ENCODE measurements around the gene GPR143. TPM values are rescaled to one million over a fixed set of nuclear protein-coding genes. Genes with fewer than 3 reads are reported as not detected.

Gene GPR143
- total and polyA plus RNA-seq, 12 donors, result 0.27 to 2.2 (median 1.3) TPM

GRCh38 chrX:9717376-9717775 is 48.3 kb downstream of the GPR143 start:
- peaks cover 0 to 6% of the 10 kb centered on the region in 2 donors for H3K36me3 ChIP-seq (replicated peaks in 1 of 2)
- intact Hi-C loops (cut with DNase I), result loop anchor here in 1 of 2 donors (10.0 kb wide), 1 partner anchor 253 kb away; the partner anchor contains the start of gene TBL1X

GRCh38 chrX:9710332-9710731 is 55.3 kb downstream of the GPR143 start:
- TF ChIP-seq POLR2A (IDR thresholded peaks at IDR 0.05) (no peak), CTCF (IDR thresholded peaks at IDR 0.05) (no peak)
- Histone ChIP-seq H3K27ac (no peak overlapping the region), H3K36me3 (replicated peaks in 1 of 2) (peaks cover 0 to 4% of the 10 kb centered on the region in 2 donors), H3K27me3 (no peaks in the 10 kb centered on the region), H3K9me3 (replicated peaks in 1 of 3) (no peaks in the 10 kb centered on the region), H3K4me1 (replicated peaks in 1 of 2) (no peaks in the 10 kb centered on the region), H3K4me3 (no peak overlapping the region)
- intact Hi-C loops (cut with DNase I), result loop anchor here in 1 of 2 donors (10.0 kb wide), 1 partner anchor 246 kb away; the partner anchor contains the start of gene TBL1X
- DNase-seq, result no peak
- WGBS, 4 donors, result 75 to 91% (median 84%) methylated on average over 8 of the region's 8 CpGs

More at GRCh38 chrX:9717376-9717775, 48.3 kb downstream of the GPR143 start:
- Histone ChIP-seq H3K4me1 (replicated peaks in 1 of 2) (no peaks in the 10 kb centered on the region), H3K4me3 (no peak overlapping the region), H3K27me3 (no peaks in the 10 kb centered on the region), H3K27ac (no peak overlapping the region), H3K9me3 (replicated peaks in 1 of 3) (no peaks in the 10 kb centered on the region)
- WGBS, 4 donors, result 94 to 98% (median 97%) methylated on average over 8 to 21 of the region's 21 CpGs
- no peak for DNase-seq
- TF ChIP-seq POLR2A (IDR thresholded peaks at IDR 0.05) (no peak), CTCF (IDR thresholded peaks at IDR 0.05) (no peak)

- no peak for TF ChIP-seq POLR2A (IDR thresholded peaks at IDR 0.05)
- peak; percentile 72 to 95 (median 84) for TF ChIP-seq CTCF (IDR thresholded peaks at IDR 0.05)
- H3K36me3 ChIP-seq (replicated peaks in 1 of 2), result peaks cover 0 to 4% of the 10 kb centered on the region in 2 donors
- H3K27me3 ChIP-seq, result no peaks in the 10 kb centered on the region
- no peak overlapping the region for H3K27ac ChIP-seq
- peak; percentile 70 to 87 (median 79) for DNase-seq
- no peaks in the 10 kb centered on the region for H3K9me3 ChIP-seq (replicated peaks in 1 of 3)
- no peak overlapping the region for H3K4me3 ChIP-seq
- intact Hi-C loops (cut with DNase I), result no loop called here
- 18 to 36% (median 26%) methylated on average over 9 to 17 of the region's 17 CpGs for WGBS, 4 donors
- no peaks in the 10 kb centered on the region for H3K4me1 ChIP-seq (replicated peaks in 1 of 2)
These were observed 56.6 kb downstream of the GPR143 start for GRCh38 chrX:9708923-9709553.

- H3K27me3 ChIP-seq, result no peaks in the 10 kb centered on the region
- peaks cover 0 to 4% of the 10 kb centered on the region in 2 donors for H3K36me3 ChIP-seq (replicated peaks in 1 of 2)
- TF ChIP-seq CTCF (IDR thresholded peaks at IDR 0.05), result no peak
- TF ChIP-seq POLR2A (IDR thresholded peaks at IDR 0.05), result no peak
- no peak overlapping the region for H3K4me3 ChIP-seq
- intact Hi-C loops (cut with DNase I), result no loop called here
- 85 to 94% (median 92%) methylated on average over 9 to 10 of the region's 10 CpGs for WGBS, 4 donors
- H3K9me3 ChIP-seq (replicated peaks in 1 of 3), result no peaks in the 10 kb centered on the region
- no peak for DNase-seq
- no peaks in the 10 kb centered on the region for H3K4me1 ChIP-seq (replicated peaks in 1 of 2)
- H3K27ac ChIP-seq, result no peak overlapping the region
These were observed 57.6 kb downstream of the GPR143 start for GRCh38 chrX:9708086-9708485.

Measured in adrenal gland (tissue), 12 donors.